ENCODE data around the gene SIRPA. TPM values are rescaled to one million over a fixed set of nuclear protein-coding genes. Genes with fewer than 3 reads are reported as not detected.

Gene SIRPA
- polyA plus RNA-seq, 1 donor (not counting 4 experiments of a cell fraction or from before 2014, with no cell fraction given) = 23.7 TPM

DNA sequence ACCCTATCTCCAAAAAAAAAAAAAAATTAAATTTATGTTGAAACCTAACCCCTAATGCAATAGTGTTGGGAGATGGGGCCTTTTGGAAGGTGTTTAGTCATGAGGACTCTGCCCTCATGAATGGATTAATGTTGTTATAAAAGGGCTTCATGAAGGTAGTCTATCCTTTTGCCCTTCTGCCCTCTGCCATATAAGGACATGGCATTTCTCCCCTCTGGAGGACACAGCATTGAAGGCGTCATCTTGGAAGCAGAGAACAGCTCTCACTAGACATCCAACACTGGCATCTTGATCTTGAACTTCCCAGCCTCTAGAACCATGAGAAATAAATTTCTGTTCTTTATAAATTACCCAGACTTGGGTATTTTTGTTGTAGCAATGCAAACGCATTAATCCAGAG is 63.2 kb downstream of the SIRPA start:
- no peak for FAIRE-seq

DNA sequence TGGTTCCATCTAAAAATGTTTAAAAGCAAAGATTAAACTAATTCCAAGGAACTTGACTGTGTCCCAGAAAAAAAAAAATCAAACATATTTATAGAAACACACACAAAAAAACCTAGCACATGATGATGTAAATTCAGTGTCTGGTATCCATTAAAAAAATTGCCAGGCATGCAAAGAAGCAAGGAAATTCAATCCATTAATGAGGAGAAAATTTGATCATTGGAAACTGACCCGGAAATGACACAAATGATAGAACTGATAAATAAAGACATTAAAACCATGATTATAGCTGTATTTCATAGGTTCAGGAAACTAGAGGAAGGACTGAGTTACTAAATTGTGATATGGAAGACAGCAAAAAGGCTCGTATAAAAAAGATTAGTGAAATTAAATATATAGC is 63.9 kb downstream of the SIRPA start:
- no peak for DNase-seq (ENCODE audit: low read depth, low spot score)
- no peak overlapping the region for H3K4me3 ChIP-seq (ENCODE audit: control insufficient read depth in 2 of 3, extremely low read depth in 1 of 3, insufficient read depth in 2 of 3, low read depth in 1 of 3, low read length in 3 of 3)
- dilution Hi-C loops (cut with MboI; ENCODE audit: extremely low pct_ligation_motif_present, low sequenced_read_pairs) = no loop called here
- no peaks in the 10 kb centered on the region for H3K9me1 ChIP-seq (ENCODE audit: control insufficient read depth, extremely low read depth, insufficient read depth, low read length)
- no peak overlapping the region for H3K4me2 ChIP-seq (ENCODE audit: control insufficient read depth, extremely low read depth, insufficient read depth, low read depth, low read length)
- no peak for FAIRE-seq
- no peaks in the 10 kb centered on the region for H4K20me1 ChIP-seq (ENCODE audit: control insufficient read depth, extremely low read depth, insufficient read depth, low read length)
- no peaks in the 10 kb centered on the region for H3K9me3 ChIP-seq (ENCODE audit: control insufficient read depth, low read depth, low read length)
- H3K27me3 ChIP-seq (ENCODE audit: control insufficient read depth, extremely low read depth, insufficient read depth, low read length) = no peaks in the 10 kb centered on the region
- TF ChIP-seq, protein P1, sequence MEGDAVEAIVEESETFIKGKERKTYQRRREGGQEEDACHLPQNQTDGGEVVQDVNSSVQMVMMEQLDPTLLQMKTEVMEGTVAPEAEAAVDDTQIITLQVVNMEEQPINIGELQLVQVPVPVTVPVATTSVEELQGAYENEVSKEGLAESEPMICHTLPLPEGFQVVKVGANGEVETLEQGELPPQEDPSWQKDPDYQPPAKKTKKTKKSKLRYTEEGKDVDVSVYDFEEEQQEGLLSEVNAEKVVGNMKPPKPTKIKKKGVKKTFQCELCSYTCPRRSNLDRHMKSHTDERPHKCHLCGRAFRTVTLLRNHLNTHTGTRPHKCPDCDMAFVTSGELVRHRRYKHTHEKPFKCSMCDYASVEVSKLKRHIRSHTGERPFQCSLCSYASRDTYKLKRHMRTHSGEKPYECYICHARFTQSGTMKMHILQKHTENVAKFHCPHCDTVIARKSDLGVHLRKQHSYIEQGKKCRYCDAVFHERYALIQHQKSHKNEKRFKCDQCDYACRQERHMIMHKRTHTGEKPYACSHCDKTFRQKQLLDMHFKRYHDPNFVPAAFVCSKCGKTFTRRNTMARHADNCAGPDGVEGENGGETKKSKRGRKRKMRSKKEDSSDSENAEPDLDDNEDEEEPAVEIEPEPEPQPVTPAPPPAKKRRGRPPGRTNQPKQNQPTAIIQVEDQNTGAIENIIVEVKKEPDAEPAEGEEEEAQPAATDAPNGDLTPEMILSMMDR (optimal IDR thresholded peaks at IDR 0.05 in 1 of 3, IDR thresholded peaks at IDR 0.05 in 1 of 3, conservative IDR thresholded peaks at IDR 0.05 in 1 of 3; ENCODE audit: extremely low read depth in 1 of 3, insufficient read depth in 2 of 3, low read length in 3 of 3) = no peak
- TF ChIP-seq EZH2 (IDR thresholded peaks at IDR 0.05; ENCODE audit: low read length) = no peak
- no peaks in the 10 kb centered on the region for H3K79me2 ChIP-seq (ENCODE audit: control insufficient read depth, insufficient read depth, low read length)
- H3K4me1 ChIP-seq (ENCODE audit: control insufficient read depth, extremely low read depth, insufficient read depth, low read length) = no peaks in the 10 kb centered on the region
- no peaks in the 10 kb centered on the region for H3K36me3 ChIP-seq (ENCODE audit: control insufficient read depth in 2 of 2, extremely low read depth in 1 of 2, insufficient read depth in 2 of 2, low read length in 2 of 2)
- H2AFZ ChIP-seq (ENCODE audit: control insufficient read depth, low read length) = no peak overlapping the region
- no peak overlapping the region for H3K27ac ChIP-seq (ENCODE audit: control insufficient read depth, insufficient read depth, low read length)
- H3K9ac ChIP-seq (ENCODE audit: control insufficient read depth, extremely low read depth, insufficient read depth, low read length) = no peak overlapping the region

More for the DNA sequence above, 63.2 kb downstream of the SIRPA start:
- Histone ChIP-seq H3K27me3 (ENCODE audit: control insufficient read depth, extremely low read depth, insufficient read depth, low read length) (no peaks in the 10 kb centered on the region), H3K9ac (ENCODE audit: control insufficient read depth, extremely low read depth, insufficient read depth, low read length) (no peak overlapping the region), H2AFZ (ENCODE audit: control insufficient read depth, low read length) (no peak overlapping the region), H3K79me2 (ENCODE audit: control insufficient read depth, insufficient read depth, low read length) (no peaks in the 10 kb centered on the region), H3K36me3 (ENCODE audit: control insufficient read depth in 2 of 2, extremely low read depth in 1 of 2, insufficient read depth in 2 of 2, low read length in 2 of 2) (no peaks in the 10 kb centered on the region), H3K9me1 (ENCODE audit: control insufficient read depth, extremely low read depth, insufficient read depth, low read length) (no peaks in the 10 kb centered on the region), H3K27ac (ENCODE audit: control insufficient read depth, insufficient read depth, low read length) (no peak overlapping the region), H3K4me2 (ENCODE audit: control insufficient read depth, extremely low read depth, insufficient read depth, low read depth, low read length) (no peak overlapping the region), H3K4me1 (ENCODE audit: control insufficient read depth, extremely low read depth, insufficient read depth, low read length) (no peaks in the 10 kb centered on the region), H4K20me1 (ENCODE audit: control insufficient read depth, extremely low read depth, insufficient read depth, low read length) (no peaks in the 10 kb centered on the region), H3K9me3 (ENCODE audit: control insufficient read depth, low read depth, low read length) (no peaks in the 10 kb centered on the region), H3K4me3 (ENCODE audit: control insufficient read depth in 2 of 3, extremely low read depth in 1 of 3, insufficient read depth in 2 of 3, low read depth in 1 of 3, low read length in 3 of 3) (no peak overlapping the region)
- dilution Hi-C loops (cut with MboI; ENCODE audit: extremely low pct_ligation_motif_present, low sequenced_read_pairs) = no loop called here
- TF ChIP-seq, protein P1 (optimal IDR thresholded peaks at IDR 0.05 in 1 of 3, IDR thresholded peaks at IDR 0.05 in 1 of 3, conservative IDR thresholded peaks at IDR 0.05 in 1 of 3; ENCODE audit: extremely low read depth in 1 of 3, insufficient read depth in 2 of 3, low read length in 3 of 3) = no peak
- no peak for TF ChIP-seq EZH2 (IDR thresholded peaks at IDR 0.05; ENCODE audit: low read length)
- no peak for DNase-seq (ENCODE audit: low read depth, low spot score)
